Kidney epithelial cell (primary cell): ENCODE results near the gene RNF180. TPM values are rescaled to one million over a fixed set of nuclear protein-coding genes. Genes with fewer than 3 reads are reported as not detected.

Source experiments
- DNase-seq: peaks from one replicate; pipeline ENCODE4 v3.0.0-alpha.2; 2010; ENCODE audit warnings: low read depth
- H3K27me3 ChIP-seq: 2 replicates; pipeline ENCODE4 v1.6.0; 2011; ENCODE audit warnings: low read length; ENCODE audit not compliant: control insufficient read depth, insufficient read depth
- H3K36me3 ChIP-seq: 2 replicates; pipeline ENCODE4 v1.5.1; 2011; ENCODE audit warnings: low read length; ENCODE audit not compliant: control insufficient read depth, insufficient read depth
- H3K4me3 ChIP-seq: 2 replicates; pipeline ENCODE4 v1.5.1; 2011; ENCODE audit warnings: low read depth, mild to moderate bottlenecking, control low read depth, low read length
- CTCF ChIP-seq: IDR thresholded peaks from 2 replicates; pipeline ENCODE4 v1.5.1; 2011; ENCODE audit warnings: mild to moderate bottlenecking, moderate library complexity, low read length, control low read depth, inconsistent platforms; ENCODE audit not compliant: insufficient read depth, poor library complexity, severe bottlenecking
- total RNA-seq: library from RNA; depleted of rRNA; stranded (reverse); fragments of >200 nt; gene quantifications from 2 replicates; pipeline ENCODE4 v1.2.3, GENCODE V29; 2015

RNF180 gene
- total RNA-seq, 1 donor from 2014 or later: 16.3 TPM

- DNase-seq: no peak
- H3K36me3 ChIP-seq: no peaks in the 10 kb centered on the region
- no peak overlapping the region for H3K4me3 ChIP-seq
- no peak for TF ChIP-seq CTCF
- H3K27me3 ChIP-seq: no peaks in the 10 kb centered on the region
These were observed 18.3 kb downstream of the RNF180 start for GRCh38 chr5:64183956-64184355.

- Histone ChIP-seq H3K4me3 (no peak overlapping the region), H3K27me3 (no peaks in the 10 kb centered on the region), H3K36me3 (no peaks in the 10 kb centered on the region)
- TF ChIP-seq CTCF: no peak
- DNase-seq: no peak
These were observed 19.2 kb downstream of the RNF180 start for GRCh38 chr5:64184832-64185231.

- H3K36me3 ChIP-seq: no peaks in the 10 kb centered on the region
- no peak overlapping the region for H3K4me3 ChIP-seq
- no peak for TF ChIP-seq CTCF
- no peaks in the 10 kb centered on the region for H3K27me3 ChIP-seq
- DNase-seq: no peak
These were observed 23.1 kb downstream of the RNF180 start for GRCh38 chr5:64188776-64189175.

- DNase-seq: no peak
- no peaks in the 10 kb centered on the region for H3K27me3 ChIP-seq
- no peak for TF ChIP-seq CTCF
- H3K36me3 ChIP-seq: no peaks in the 10 kb centered on the region
- no peak overlapping the region for H3K4me3 ChIP-seq
These were observed 25.1 kb downstream of the RNF180 start for GRCh38 chr5:64190562-64191306.

GRCh38 chr5:64195981-64196380 lies 30.3 kb downstream of the RNF180 start:
- no peak for DNase-seq
- TF ChIP-seq CTCF: no peak
- H3K4me3 ChIP-seq: no peak overlapping the region
- H3K27me3 ChIP-seq: no peaks in the 10 kb centered on the region
- no peaks in the 10 kb centered on the region for H3K36me3 ChIP-seq

GRCh38 chr5:64199425-64199824 lies 33.8 kb downstream of the RNF180 start:
- Histone ChIP-seq H3K27me3 (no peaks in the 10 kb centered on the region), H3K4me3 (no peak overlapping the region), H3K36me3 (no peaks in the 10 kb centered on the region)
- no peak for TF ChIP-seq CTCF
- DNase-seq: no peak
